GM12873 (cell line): ENCODE data around the gene SCEL.

Source experiments
- CTCF ChIP-seq: IDR thresholded peaks from 2 replicates; pipeline ENCODE4 v1.5.1; 2012; ENCODE audit warnings: low read depth, mild to moderate bottlenecking, moderate library complexity, low read length, control low read depth; ENCODE audit not compliant: insufficient read depth; ENCODE audit errors: missing control alignments

SCEL gene

GRCh38 chr13:77513719-77514335, 21.7 kb upstream of the SCEL start:
- no peak for TF ChIP-seq CTCF

- TF ChIP-seq CTCF = no peak
Measured at GRCh38 chr13:77514336-77514726, 21.2 kb upstream of the SCEL start.

- no peak for TF ChIP-seq CTCF
Measured at GRCh38 chr13:77515785-77516184, 19.7 kb upstream of the SCEL start.

DNA sequence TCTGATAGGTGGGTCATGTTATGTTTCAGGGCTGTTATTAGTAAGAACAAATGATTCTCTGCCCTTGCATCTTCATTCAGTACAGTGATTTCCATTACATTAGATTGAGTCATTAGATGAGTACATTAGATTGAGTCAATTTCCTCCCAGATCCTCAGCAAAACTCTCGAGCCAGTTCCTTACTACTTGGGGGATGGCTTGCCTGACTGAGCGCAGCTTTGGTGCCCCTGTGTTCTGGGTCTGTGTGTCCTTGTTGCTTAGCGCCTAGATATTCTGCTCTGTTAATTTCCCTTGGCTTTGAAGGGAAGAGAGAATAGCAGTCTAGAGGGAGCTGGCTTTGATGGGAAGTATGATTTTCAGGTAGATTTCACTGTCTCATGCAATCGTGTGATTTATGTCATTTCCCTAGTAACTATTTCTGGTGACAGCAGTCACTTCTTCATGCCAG, 19.1 kb upstream of the SCEL start:
- no peak for TF ChIP-seq CTCF

- TF ChIP-seq CTCF = no peak
Measured at GRCh38 chr13:77518266-77518665, 17.2 kb upstream of the SCEL start.

DNA sequence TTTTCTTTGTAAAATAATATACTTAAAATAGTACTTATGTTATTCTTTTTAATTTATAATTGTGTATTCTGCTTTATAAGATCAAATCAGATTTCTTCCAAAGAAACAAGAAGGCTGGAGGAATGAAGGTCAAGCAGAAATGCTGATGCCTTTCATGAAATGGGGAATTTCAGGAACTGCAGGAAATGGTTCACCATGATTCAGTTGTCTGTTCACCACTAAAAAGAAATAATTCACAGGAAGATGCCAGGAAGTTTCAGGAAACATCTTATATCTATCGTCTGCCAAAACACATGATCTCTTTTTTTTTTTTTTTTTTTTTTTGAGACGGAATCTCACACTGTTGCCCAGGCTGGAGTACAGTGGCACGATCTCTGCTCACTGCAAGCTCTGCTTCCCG, 15.7 kb upstream of the SCEL start:
- TF ChIP-seq CTCF = no peak

DNA sequence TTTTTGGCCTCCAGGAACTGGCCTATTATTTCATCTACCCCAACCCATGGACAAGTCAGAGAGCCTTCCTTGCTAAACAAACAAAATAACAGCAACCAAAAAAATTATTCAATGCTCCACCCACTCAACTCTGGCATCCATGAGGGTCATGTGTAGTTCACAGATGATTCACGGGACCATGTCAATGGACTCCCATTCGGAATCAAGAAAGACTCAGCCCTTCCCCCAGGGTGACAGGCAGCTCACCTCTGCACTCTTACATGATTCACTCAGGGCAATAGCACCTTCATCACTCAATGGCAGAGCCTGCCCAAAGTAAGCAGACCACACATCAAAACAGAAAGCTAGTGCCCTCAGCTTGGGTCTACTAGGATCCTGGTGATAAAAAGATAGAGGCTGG, 14.3 kb upstream of the SCEL start:
- no peak for TF ChIP-seq CTCF
